NB4 (cell line): ENCODE measurements around the gene ST8SIA5.

Experiments used
- DNase-seq: peaks from one replicate; pipeline ENCODE4 v3.0.0; 2010; ENCODE audit warnings: low read depth
- H3K4me3 ChIP-seq: one replicate; pipeline ENCODE4 v1.5.1; 2011; ENCODE audit warnings: mild to moderate bottlenecking, low read depth, low read length, moderate library complexity
- MYC ChIP-seq: IDR thresholded peaks from 2 replicates; pipeline ENCODE4 v1.6.1; 2011; ENCODE audit warnings: low read depth, low read length
- POLR2A ChIP-seq: IDR thresholded peaks from 2 replicates; pipeline ENCODE4 v1.6.1; 2011; ENCODE audit warnings: mild to moderate bottlenecking; ENCODE audit not compliant: insufficient read length; ENCODE audit errors: extremely low read depth
- TF ChIP-seq, protein P1 (sequence below): IDR thresholded peaks from one replicate; pipeline ENCODE4 v1.5.1; 2012; ENCODE audit warnings: low read depth, low read length
- TF ChIP-seq, protein P2 (sequence below): IDR thresholded peaks from 2 replicates; pipeline ENCODE4 v1.6.1; 2011; ENCODE audit warnings: low read depth, low read length

Gene ST8SIA5

DNA sequence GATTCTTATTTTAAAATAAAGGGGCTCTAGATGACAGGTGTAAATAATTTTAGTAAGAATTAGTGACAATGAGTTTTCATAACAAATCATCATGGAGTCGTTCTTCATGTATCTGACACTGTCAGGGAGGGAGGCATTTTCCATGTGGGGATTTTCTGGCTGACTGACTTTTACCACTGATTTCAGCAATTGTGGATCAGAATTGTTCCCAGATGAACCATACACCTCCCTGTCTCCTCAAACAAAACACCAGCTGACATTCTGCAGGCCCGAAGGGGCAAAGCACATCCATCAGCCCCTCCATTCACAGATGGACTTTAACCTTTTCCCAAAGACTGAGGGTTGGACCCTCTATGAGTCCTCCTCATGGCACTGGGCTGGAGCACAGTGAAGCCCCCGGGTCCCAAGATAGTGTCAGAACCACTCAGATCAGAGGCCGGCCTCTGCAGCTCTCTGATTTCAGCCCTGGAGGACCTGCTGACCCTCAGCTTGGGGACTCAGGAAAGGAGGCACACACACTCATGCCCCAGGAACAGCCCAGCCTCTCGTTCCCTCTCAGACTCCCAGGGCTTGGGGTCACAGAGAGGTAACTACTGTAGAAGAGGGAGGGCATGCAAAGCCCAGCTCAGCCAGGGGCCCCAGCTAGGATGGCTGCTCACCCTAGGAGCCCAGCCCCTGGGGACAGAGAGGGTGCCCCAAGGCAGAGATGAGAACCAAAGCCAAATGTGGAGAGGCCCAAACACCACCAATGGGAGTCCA lies 56.6 kb downstream of the ST8SIA5 start:
- TF ChIP-seq, protein P1, sequence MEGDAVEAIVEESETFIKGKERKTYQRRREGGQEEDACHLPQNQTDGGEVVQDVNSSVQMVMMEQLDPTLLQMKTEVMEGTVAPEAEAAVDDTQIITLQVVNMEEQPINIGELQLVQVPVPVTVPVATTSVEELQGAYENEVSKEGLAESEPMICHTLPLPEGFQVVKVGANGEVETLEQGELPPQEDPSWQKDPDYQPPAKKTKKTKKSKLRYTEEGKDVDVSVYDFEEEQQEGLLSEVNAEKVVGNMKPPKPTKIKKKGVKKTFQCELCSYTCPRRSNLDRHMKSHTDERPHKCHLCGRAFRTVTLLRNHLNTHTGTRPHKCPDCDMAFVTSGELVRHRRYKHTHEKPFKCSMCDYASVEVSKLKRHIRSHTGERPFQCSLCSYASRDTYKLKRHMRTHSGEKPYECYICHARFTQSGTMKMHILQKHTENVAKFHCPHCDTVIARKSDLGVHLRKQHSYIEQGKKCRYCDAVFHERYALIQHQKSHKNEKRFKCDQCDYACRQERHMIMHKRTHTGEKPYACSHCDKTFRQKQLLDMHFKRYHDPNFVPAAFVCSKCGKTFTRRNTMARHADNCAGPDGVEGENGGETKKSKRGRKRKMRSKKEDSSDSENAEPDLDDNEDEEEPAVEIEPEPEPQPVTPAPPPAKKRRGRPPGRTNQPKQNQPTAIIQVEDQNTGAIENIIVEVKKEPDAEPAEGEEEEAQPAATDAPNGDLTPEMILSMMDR, result no peak
- TF ChIP-seq, protein P2, sequence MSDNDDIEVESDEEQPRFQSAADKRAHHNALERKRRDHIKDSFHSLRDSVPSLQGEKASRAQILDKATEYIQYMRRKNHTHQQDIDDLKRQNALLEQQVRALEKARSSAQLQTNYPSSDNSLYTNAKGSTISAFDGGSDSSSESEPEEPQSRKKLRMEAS, result no peak
- TF ChIP-seq POLR2A (no peak), MYC (no peak)
- no peak overlapping the region for H3K4me3 ChIP-seq
- no peak for DNase-seq

DNA sequence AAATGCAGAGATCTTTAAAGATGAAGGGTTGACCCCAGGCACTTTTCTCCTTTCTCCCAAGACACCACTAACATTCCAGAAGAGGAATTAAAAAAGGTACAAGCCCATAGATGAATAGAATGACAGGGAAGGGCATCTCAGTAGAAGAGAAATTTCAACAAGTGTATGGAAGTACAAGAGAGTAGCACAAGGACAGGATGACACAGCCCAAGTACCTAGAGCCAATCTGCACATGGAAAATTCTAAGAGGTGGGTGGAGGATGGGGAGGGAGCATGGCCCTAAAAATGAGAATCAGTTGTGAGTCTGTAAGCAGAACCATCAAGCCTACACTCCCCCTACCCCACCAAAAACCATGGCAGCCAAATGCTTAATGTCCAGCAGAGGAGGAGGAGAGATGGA lies 60.2 kb downstream of the ST8SIA5 start:
- no peak for DNase-seq
- no peak for TF ChIP-seq MYC
- TF ChIP-seq, protein P2, result no peak
- TF ChIP-seq, protein P1, result no peak
- TF ChIP-seq POLR2A, result no peak

GRCh38 chr18:46696268-46696667 lies 60.6 kb downstream of the ST8SIA5 start:
- DNase-seq, result no peak
- no peak overlapping the region for H3K4me3 ChIP-seq
- TF ChIP-seq, protein P1, result no peak
- no peak for TF ChIP-seq POLR2A

More for the DNA sequence above, 60.2 kb downstream of the ST8SIA5 start:
- H3K4me3 ChIP-seq, result no peak overlapping the region

GRCh38 chr18:46693996-46694395 lies 62.9 kb downstream of the ST8SIA5 start:
- DNase-seq, result no peak
- H3K4me3 ChIP-seq, result no peak overlapping the region
- TF ChIP-seq, protein P1, result no peak
- TF ChIP-seq, protein P2, result no peak
- TF ChIP-seq MYC, result no peak
- no peak for TF ChIP-seq POLR2A

DNA sequence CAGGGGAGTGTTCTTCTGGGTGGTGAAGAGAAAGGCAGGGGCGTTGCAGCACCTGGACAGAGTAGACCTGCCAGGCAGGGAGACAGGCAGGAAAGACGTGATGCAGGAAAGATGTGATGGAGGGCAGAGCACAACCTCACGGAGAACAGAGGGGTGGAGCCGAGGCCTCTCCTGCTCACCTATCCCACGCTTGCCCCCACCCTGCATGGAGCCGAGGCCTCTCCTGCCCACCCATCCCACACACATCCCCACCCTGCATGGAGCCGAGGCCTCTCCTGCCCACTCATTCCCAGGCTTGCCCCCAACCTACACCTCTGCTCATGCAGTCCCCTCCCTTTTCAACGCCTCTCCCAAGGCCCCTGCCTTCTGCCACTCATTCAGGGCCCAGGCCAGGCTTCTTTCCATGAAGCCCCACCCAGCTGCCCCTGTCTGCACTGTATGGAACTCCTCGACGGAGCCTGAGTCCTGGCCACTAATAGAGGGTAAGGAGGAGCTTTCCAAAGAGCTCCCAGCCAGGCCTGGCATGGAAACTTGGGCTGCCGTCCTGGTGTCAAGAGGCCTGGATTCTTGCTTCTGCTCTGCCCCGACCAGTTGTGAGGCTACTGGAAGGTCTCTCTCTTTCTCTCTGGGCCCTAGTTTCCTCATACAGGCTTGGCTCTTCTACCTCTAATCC lies 67.9 kb downstream of the ST8SIA5 start:
- TF ChIP-seq, protein P1, result no peak
- TF ChIP-seq MYC (no peak), POLR2A (no peak)
- TF ChIP-seq, protein P2, result no peak
- DNase-seq, result no peak
- H3K4me3 ChIP-seq, result no peak overlapping the region
